ENCODE measurements around the gene FBLIM1. TPM values are rescaled to one million over a fixed set of nuclear protein-coding genes. Genes with fewer than 3 reads are reported as not detected.

Gene FBLIM1
- total and polyA plus RNA-seq, 4 donors = 9.3 to 19.4 (median 16.1) TPM

DNA sequence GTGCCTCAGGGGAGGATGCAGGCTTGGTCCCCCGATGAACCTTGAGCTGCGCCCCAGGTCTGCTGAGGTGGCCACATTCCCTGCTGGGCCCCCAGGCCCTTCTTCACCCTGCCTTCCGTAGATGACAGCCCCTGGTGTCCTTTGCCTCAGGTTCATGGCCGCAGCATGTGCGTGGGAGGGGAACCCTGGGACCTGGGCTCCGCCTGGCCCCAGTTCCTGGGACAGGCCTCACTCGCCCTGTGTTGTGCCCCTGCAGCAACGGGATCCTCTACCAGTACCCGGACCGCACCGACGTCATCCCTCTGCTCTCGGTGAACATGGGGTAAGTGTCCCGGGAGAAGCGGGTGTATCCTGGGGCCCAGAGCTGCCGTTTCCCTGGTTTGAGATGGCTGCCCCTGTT, 27.7 kb upstream of the FBLIM1 start:
- Histone ChIP-seq H3K9me3 (ENCODE audit: control insufficient read depth, insufficient read depth, low read length) (no peaks in the 10 kb centered on the region), H3K27ac (ENCODE audit: low read depth, low read length) (no peak overlapping the region), H3K4me1 (ENCODE audit: control insufficient read depth, insufficient read depth, low read length) (no peaks in the 10 kb centered on the region), H3K36me3 (ENCODE audit: control insufficient read depth, insufficient read depth, low read length) (peaks cover 99% of the 10 kb centered on the region), H3K27me3 (ENCODE audit: control insufficient read depth, insufficient read depth, low read length) (no peaks in the 10 kb centered on the region), H3K4me3 (ENCODE audit: low read depth, low read length) (no peak overlapping the region)
- WGBS (ENCODE audit: insufficient coverage) = 95% methylated on average over 16 of the region's 16 CpGs
- no peak for DNase-seq (ENCODE audit: low read depth in 4 of 6, low spot score in 6 of 6)

DNA sequence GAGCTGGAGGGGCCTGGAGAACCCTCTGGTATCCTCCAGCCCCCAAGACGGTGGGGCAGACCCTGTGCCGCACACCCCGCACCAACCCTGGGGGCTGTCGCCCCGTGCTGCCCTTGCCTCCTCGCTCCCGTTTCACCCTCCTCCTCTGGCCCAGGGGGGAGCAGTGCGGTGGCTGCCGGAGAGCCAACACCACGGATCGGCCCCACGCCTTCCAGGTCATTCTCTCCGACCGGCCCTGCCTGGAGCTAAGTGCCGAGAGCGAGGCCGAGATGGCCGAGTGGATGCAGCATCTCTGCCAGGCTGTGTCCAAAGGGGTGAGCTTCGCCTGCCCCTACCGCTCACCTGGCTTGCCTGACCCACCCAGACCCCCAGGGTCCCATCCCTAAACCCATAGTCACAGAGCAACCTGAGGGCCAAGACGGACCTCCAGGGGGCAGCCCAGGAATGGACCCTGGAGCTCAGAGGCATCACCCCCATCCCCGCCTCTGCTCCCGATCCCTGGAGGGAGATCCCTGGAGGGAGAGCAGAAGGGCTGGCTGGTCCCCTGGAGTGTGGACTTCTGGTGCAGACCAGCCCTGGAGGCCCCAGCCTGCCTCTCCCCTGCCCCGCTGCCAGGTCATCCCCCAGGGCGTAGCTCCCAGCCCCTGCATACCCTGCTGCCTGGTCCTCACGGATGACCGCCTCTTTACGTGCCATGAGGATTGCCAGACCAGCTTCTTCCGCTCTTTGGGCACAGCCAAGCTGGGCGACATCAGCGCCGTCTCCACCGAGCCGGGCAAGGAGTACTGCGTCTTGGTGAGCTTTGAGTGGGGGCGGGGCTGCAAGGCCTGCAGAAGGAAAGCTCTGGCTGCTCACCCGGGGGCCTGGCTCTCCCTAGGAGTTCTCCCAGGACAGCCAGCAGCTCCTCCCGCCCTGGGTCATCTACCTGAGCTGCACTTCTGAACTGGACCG, 26.6 kb upstream of the FBLIM1 start:
- no peak for DNase-seq (ENCODE audit: low read depth in 4 of 6, low spot score in 6 of 6)
- H3K27ac ChIP-seq (ENCODE audit: low read depth, low read length) = no peak overlapping the region
- no peaks in the 10 kb centered on the region for H3K4me1 ChIP-seq (ENCODE audit: control insufficient read depth, insufficient read depth, low read length)
- no peak overlapping the region for H3K4me3 ChIP-seq (ENCODE audit: low read depth, low read length)
- H3K9me3 ChIP-seq (ENCODE audit: control insufficient read depth, insufficient read depth, low read length) = no peaks in the 10 kb centered on the region
- H3K27me3 ChIP-seq (ENCODE audit: control insufficient read depth, insufficient read depth, low read length) = no peaks in the 10 kb centered on the region
- WGBS (ENCODE audit: insufficient coverage) = 94% methylated on average over 37 of the region's 39 CpGs
- H3K36me3 ChIP-seq (ENCODE audit: control insufficient read depth, insufficient read depth, low read length) = peaks cover 99% of the 10 kb centered on the region

DNA sequence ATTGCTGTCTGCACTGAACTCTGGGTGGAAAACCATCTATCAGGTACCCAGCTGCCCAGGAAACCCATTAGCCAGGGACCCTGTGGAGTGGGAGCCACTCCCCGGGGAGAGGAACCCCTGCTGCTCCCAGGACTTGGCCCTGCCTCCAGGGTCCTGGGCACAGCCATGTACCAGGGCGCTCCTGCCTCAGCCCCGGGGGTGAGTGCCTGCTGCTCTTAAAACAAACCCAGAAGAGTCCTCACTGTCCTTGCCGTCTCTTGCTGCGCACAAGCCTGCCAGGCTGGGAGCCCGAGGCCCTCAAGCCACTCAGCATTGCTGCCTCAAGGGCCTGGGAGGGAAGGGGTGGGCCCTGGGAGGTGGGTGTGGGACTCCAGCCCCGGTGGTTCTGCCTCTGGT, 25.9 kb upstream of the FBLIM1 start:
- DNase-seq (ENCODE audit: low read depth in 4 of 6, low spot score in 6 of 6) = no peak
- 88% methylated on average over 6 of the region's 7 CpGs for WGBS (ENCODE audit: insufficient coverage)
- no peaks in the 10 kb centered on the region for H3K27me3 ChIP-seq (ENCODE audit: control insufficient read depth, insufficient read depth, low read length)
- no peak overlapping the region for H3K4me3 ChIP-seq (ENCODE audit: low read depth, low read length)
- no peaks in the 10 kb centered on the region for H3K9me3 ChIP-seq (ENCODE audit: control insufficient read depth, insufficient read depth, low read length)
- H3K4me1 ChIP-seq (ENCODE audit: control insufficient read depth, insufficient read depth, low read length) = no peaks in the 10 kb centered on the region
- no peak overlapping the region for H3K27ac ChIP-seq (ENCODE audit: low read depth, low read length)
- peaks cover 97% of the 10 kb centered on the region for H3K36me3 ChIP-seq (ENCODE audit: control insufficient read depth, insufficient read depth, low read length)

- no peaks in the 10 kb centered on the region for H3K4me1 ChIP-seq (ENCODE audit: control insufficient read depth, insufficient read depth, low read length)
- no peaks in the 10 kb centered on the region for H3K27me3 ChIP-seq (ENCODE audit: control insufficient read depth, insufficient read depth, low read length)
- no peaks in the 10 kb centered on the region for H3K9me3 ChIP-seq (ENCODE audit: control insufficient read depth, insufficient read depth, low read length)
- H3K27ac ChIP-seq (ENCODE audit: low read depth, low read length) = no peak overlapping the region
- 72% methylated on average over 11 of the region's 11 CpGs for WGBS (ENCODE audit: insufficient coverage)
- H3K4me3 ChIP-seq (ENCODE audit: low read depth, low read length) = no peak overlapping the region
- H3K36me3 ChIP-seq (ENCODE audit: control insufficient read depth, insufficient read depth, low read length) = peaks cover 97% of the 10 kb centered on the region
- no peak for DNase-seq (ENCODE audit: low read depth in 4 of 6, low spot score in 6 of 6)
Measured at GRCh38 chr1:15733218-15733725, 25.3 kb upstream of the FBLIM1 start.

DNA sequence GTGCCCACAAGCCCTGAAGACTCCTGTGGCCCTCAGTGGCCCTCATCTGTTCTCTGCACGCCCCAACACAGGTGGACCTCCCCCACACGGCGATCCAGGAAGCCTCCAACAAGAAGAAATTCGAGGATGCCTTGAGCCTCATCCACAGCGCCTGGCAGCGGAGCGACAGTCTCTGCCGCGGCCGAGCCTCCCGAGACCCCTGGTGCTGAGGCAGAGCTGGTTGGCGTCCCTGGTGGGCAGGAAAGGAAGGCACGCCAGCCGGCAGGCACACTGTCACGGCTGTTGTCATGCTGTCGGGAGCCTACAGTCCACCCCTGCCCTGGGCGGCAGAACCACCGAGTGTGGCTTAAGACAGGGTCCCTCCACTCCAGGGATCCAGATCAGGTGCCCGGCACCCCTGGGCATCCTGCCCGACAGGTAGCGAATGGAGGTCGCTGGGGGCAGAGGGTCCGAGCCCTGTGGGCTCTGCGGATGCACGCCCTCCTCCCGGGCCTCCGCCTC, 24.8 kb upstream of the FBLIM1 start:
- Histone ChIP-seq H3K27ac (ENCODE audit: low read depth, low read length) (no peak overlapping the region), H3K9me3 (ENCODE audit: control insufficient read depth, insufficient read depth, low read length) (no peaks in the 10 kb centered on the region), H3K4me1 (ENCODE audit: control insufficient read depth, insufficient read depth, low read length) (no peaks in the 10 kb centered on the region), H3K36me3 (ENCODE audit: control insufficient read depth, insufficient read depth, low read length) (peaks cover 96% of the 10 kb centered on the region), H3K27me3 (ENCODE audit: control insufficient read depth, insufficient read depth, low read length) (no peaks in the 10 kb centered on the region), H3K4me3 (ENCODE audit: low read depth, low read length) (no peak overlapping the region)
- no peak for DNase-seq (ENCODE audit: low read depth in 4 of 6, low spot score in 6 of 6)
- WGBS (ENCODE audit: insufficient coverage) = 85% methylated on average over 27 of the region's 27 CpGs

GRCh38 chr1:15734296-15734695, 24.3 kb upstream of the FBLIM1 start:
- H3K9me3 ChIP-seq (ENCODE audit: control insufficient read depth, insufficient read depth, low read length) = no peaks in the 10 kb centered on the region
- WGBS (ENCODE audit: insufficient coverage) = 81% methylated on average over 8 of the region's 13 CpGs
- H3K36me3 ChIP-seq (ENCODE audit: control insufficient read depth, insufficient read depth, low read length) = peaks cover 96% of the 10 kb centered on the region
- no peaks in the 10 kb centered on the region for H3K27me3 ChIP-seq (ENCODE audit: control insufficient read depth, insufficient read depth, low read length)
- H3K4me3 ChIP-seq (ENCODE audit: low read depth, low read length) = no peak overlapping the region
- H3K4me1 ChIP-seq (ENCODE audit: control insufficient read depth, insufficient read depth, low read length) = no peaks in the 10 kb centered on the region
- DNase-seq (ENCODE audit: low read depth in 4 of 6, low spot score in 6 of 6) = no peak
- no peak overlapping the region for H3K27ac ChIP-seq (ENCODE audit: low read depth, low read length)

DNA sequence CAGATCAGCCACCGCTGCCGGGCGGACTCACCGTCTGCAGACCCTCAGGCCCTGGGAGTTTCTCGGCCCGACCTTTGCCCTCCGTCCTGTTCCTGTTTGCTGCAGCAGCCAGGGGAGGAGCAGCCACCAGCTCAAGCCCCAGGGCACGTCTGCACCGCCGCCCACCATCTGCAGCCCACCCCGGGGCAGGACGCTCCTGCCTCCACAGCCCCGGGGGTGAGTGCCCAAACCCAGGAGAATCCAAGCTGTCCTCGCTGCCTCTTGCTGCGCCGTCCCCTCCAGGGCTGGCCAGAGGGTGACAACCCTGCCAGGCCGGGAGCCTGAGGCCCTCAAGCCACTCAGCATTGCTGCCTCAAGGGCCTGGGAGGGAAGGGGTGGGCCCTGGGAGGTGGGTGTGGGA, 23.7 kb upstream of the FBLIM1 start:
- Histone ChIP-seq H3K36me3 (ENCODE audit: control insufficient read depth, insufficient read depth, low read length) (peaks cover 96% of the 10 kb centered on the region), H3K4me1 (ENCODE audit: control insufficient read depth, insufficient read depth, low read length) (no peaks in the 10 kb centered on the region), H3K9me3 (ENCODE audit: control insufficient read depth, insufficient read depth, low read length) (no peaks in the 10 kb centered on the region), H3K4me3 (ENCODE audit: low read depth, low read length) (no peak overlapping the region), H3K27me3 (ENCODE audit: control insufficient read depth, insufficient read depth, low read length) (no peaks in the 10 kb centered on the region), H3K27ac (ENCODE audit: low read depth, low read length) (no peak overlapping the region)
- no peak for DNase-seq (ENCODE audit: low read depth in 4 of 6, low spot score in 6 of 6)
- 81% methylated on average over 17 of the region's 17 CpGs for WGBS (ENCODE audit: insufficient coverage)

- H3K27ac ChIP-seq (ENCODE audit: low read depth, low read length) = no peak overlapping the region
- no peak for DNase-seq (ENCODE audit: low read depth in 4 of 6, low spot score in 6 of 6)
- H3K36me3 ChIP-seq (ENCODE audit: control insufficient read depth, insufficient read depth, low read length) = peaks cover 90% of the 10 kb centered on the region
- 86% methylated on average over 11 of the region's 12 CpGs for WGBS (ENCODE audit: insufficient coverage)
- H3K27me3 ChIP-seq (ENCODE audit: control insufficient read depth, insufficient read depth, low read length) = no peaks in the 10 kb centered on the region
- H3K4me3 ChIP-seq (ENCODE audit: low read depth, low read length) = no peak overlapping the region
- no peaks in the 10 kb centered on the region for H3K9me3 ChIP-seq (ENCODE audit: control insufficient read depth, insufficient read depth, low read length)
- no peaks in the 10 kb centered on the region for H3K4me1 ChIP-seq (ENCODE audit: control insufficient read depth, insufficient read depth, low read length)
Measured at GRCh38 chr1:15735304-15736037, 23.1 kb upstream of the FBLIM1 start.

GRCh38 chr1:15736038-15736891, 22.3 kb upstream of the FBLIM1 start, which contains the start of gene SLC25A34:
SLC25A34 (plus strand) TSS chr1:15736258; CDS start chr1:15736486, 228 bp downstream.
- H3K4me1 ChIP-seq (ENCODE audit: control insufficient read depth, insufficient read depth, low read length) = peaks cover 2% of the 10 kb centered on the region
- H3K36me3 ChIP-seq (ENCODE audit: control insufficient read depth, insufficient read depth, low read length) = peaks cover 87% of the 10 kb centered on the region
- no peaks in the 10 kb centered on the region for H3K9me3 ChIP-seq (ENCODE audit: control insufficient read depth, insufficient read depth, low read length)
- no peaks in the 10 kb centered on the region for H3K27me3 ChIP-seq (ENCODE audit: control insufficient read depth, insufficient read depth, low read length)
- 83% methylated on average over 34 of the region's 35 CpGs for WGBS (ENCODE audit: insufficient coverage)
- no peak within 1 kb of the TSS for H3K4me3 ChIP-seq (ENCODE audit: low read depth, low read length)
- H3K27ac ChIP-seq (ENCODE audit: low read depth, low read length) = no peak within 1 kb of the TSS
- no peak for DNase-seq (ENCODE audit: low read depth in 4 of 6, low spot score in 6 of 6)

Data from spinal cord (tissue), 10 donors.